ENCODE results near the gene MRPL54. TPM values are rescaled to one million over a fixed set of nuclear protein-coding genes. Genes with fewer than 3 reads are reported as not detected.

MRPL54 gene
- total and polyA plus RNA-seq, 9 donors = 14.5 to 113 (median 64.4) TPM

DNA sequence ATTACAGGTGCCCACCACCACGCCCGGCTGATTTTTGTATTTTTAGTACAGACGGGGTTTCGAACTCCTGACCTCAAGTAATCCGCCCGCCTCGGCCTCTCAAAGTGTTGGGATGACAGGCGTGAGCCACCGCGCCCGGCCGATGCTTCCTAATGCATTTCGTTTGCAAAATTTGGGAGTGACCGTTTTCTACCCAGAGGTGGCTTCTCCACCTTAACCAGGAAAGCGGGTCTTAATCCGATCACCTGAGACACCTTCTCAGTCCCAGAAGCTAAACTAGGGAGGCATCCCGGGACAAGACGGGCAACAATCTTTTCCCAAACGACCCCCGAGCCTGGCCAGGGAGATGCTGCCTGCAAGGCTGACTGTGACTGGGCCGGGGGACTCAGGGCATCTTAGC, 38.5 kb downstream of the MRPL54 start:
- H3K27me3 ChIP-seq = no peaks in the 10 kb centered on the region
- peaks cover 0 to 3% of the 10 kb centered on the region in 2 donors for H3K9me3 ChIP-seq
- 27 to 36% (median 33%) methylated on average over 20 to 21 of the region's 21 CpGs for WGBS, 3 donors
- intact Hi-C loops (cut with DNase I) = no loop called here
- H3K27ac ChIP-seq = no peak overlapping the region
- no peak for DNase-seq
- TF ChIP-seq EP300 (IDR thresholded peaks at IDR 0.05) (no peak), POLR2A (IDR thresholded peaks at IDR 0.05) (no peak)
- TF ChIP-seq, protein P1, sequence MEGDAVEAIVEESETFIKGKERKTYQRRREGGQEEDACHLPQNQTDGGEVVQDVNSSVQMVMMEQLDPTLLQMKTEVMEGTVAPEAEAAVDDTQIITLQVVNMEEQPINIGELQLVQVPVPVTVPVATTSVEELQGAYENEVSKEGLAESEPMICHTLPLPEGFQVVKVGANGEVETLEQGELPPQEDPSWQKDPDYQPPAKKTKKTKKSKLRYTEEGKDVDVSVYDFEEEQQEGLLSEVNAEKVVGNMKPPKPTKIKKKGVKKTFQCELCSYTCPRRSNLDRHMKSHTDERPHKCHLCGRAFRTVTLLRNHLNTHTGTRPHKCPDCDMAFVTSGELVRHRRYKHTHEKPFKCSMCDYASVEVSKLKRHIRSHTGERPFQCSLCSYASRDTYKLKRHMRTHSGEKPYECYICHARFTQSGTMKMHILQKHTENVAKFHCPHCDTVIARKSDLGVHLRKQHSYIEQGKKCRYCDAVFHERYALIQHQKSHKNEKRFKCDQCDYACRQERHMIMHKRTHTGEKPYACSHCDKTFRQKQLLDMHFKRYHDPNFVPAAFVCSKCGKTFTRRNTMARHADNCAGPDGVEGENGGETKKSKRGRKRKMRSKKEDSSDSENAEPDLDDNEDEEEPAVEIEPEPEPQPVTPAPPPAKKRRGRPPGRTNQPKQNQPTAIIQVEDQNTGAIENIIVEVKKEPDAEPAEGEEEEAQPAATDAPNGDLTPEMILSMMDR (IDR thresholded peaks at IDR 0.05) = no peak
- no peaks in the 10 kb centered on the region for H3K36me3 ChIP-seq
- H3K4me3 ChIP-seq = no peak overlapping the region
- H3K4me1 ChIP-seq (ENCODE audit: insufficient read depth) = peaks cover 1% of the 10 kb centered on the region

DNA sequence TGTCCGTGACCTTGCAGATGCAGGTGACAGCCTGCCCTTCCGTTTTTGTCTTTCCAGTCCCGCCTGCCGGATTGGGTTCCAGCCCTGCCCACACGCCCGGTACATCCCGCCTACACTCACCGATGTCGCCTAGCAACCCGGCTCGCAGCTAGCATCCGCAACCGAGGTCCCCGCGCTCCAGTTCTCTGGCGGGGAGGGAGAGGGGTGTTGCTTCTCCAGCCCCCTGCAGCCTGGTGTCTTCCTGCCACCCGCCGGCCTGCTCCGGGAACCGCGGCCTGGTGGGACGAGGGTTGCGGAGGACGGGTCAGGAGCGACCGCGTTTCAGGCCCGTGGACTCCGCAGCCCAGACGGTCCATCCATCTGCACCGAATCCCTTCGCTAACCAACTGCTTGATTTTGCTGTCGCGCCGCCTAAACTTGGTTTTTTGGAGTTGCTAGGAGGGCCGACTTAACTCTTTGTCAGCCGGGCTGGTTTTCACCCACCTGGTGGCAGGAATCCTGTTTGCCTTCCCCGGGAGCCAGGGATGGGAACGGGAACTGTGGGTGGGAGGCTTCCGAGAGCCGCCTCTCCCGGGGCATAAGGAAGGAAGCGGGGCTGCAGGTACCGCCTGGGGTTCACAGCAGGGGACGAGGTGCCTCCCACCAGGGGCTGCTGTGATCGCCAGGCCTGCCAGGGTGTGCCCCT, 39.1 kb downstream of the MRPL54 start:
- H3K4me3 ChIP-seq = no peak overlapping the region
- TF ChIP-seq POLR2A (IDR thresholded peaks at IDR 0.05) = no peak
- TF ChIP-seq, protein P1 (IDR thresholded peaks at IDR 0.05) = no peak
- no peak for TF ChIP-seq EP300 (IDR thresholded peaks at IDR 0.05)
- H3K27ac ChIP-seq = no peak overlapping the region

DNA sequence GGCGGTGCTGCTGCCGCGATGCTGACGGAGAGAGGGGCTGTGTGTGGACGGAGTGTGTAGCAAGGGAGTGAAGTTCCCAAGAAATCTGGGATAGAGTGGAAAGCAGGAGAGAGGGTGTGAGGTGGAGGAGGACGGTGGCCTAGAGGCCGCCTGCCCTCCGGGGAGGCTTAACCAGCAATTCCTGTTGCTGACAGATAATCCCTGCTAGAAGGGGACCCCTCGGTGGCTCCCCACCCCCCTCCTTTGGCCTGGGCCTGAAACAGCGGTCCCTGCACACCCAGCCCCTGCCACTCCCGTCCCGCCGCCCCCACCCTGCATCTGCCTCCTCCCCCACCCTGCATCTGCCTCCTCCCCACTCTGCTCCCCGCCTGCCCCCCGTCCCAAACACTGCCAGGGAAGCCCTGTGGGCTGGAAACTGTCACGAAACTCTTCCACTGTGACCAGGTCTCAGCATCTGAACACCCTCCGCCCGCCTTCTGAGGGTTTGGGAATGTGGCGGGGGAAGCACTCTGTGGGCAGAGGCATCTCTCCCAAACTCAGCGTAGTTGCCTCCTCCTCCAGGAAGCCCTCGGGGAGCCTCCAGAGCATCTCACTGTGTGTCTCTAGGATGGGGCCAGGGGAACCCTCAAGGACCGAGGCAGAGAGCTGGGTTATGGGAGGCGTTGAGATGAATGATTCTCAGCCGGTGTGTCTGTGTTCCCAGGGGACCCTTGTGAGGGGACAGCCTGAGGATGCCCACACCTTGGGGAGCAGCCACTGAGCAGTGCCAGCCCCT, 40.8 kb downstream of the MRPL54 start:
- H3K36me3 ChIP-seq = no peaks in the 10 kb centered on the region
- DNase-seq = no peak
- TF ChIP-seq POLR2A (IDR thresholded peaks at IDR 0.05) (no peak), EP300 (IDR thresholded peaks at IDR 0.05) (no peak)
- TF ChIP-seq, protein P1 (IDR thresholded peaks at IDR 0.05) = no peak
- WGBS, 3 donors = 67 to 78% (median 69%) methylated on average over 24 of the region's 24 CpGs
- intact Hi-C loops (cut with DNase I) = no loop called here
- H3K27me3 ChIP-seq = no peaks in the 10 kb centered on the region
- H3K4me1 ChIP-seq (ENCODE audit: insufficient read depth) = peaks cover 1% of the 10 kb centered on the region
- H3K9me3 ChIP-seq = no peaks in the 10 kb centered on the region
- H3K4me3 ChIP-seq = no peak overlapping the region
- no peak overlapping the region for H3K27ac ChIP-seq

More for the DNA sequence above, 39.1 kb downstream of the MRPL54 start:
- intact Hi-C loops (cut with DNase I) = no loop called here
- DNase-seq = peak in 2 of 5 donors; percentile 28 to 43
- Histone ChIP-seq H3K4me1 (ENCODE audit: insufficient read depth) (peaks cover 1% of the 10 kb centered on the region), H3K36me3 (no peaks in the 10 kb centered on the region), H3K9me3 (peaks cover 0 to under 1% of the 10 kb centered on the region in 2 donors), H3K27me3 (no peaks in the 10 kb centered on the region)
- 2 to 6% (median 3%) methylated on average over 39 to 46 of the region's 46 CpGs for WGBS, 3 donors

DNA sequence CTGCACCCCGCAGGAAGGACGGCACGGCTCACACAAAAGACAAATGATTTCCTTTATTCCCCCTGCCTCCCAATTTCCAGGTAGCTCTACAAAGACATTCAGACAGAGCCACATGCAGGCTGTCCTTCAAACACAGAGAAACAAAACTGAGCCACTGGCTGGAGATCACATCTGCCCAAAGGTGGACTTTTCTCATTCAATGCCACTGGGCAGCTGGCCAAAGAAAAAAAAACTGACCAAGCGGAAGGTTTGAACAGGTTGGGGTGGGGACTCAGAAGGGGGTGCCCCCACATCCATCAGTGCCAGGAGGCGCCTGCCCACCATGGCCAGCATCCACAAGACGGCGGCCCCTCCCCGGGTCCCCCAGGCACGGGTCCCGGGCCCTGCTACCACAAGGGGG, 41.5 kb downstream of the MRPL54 start:
- DNase-seq = no peak
- TF ChIP-seq EP300 (IDR thresholded peaks at IDR 0.05) (no peak), POLR2A (IDR thresholded peaks at IDR 0.05) (no peak)
- TF ChIP-seq, protein P1 (IDR thresholded peaks at IDR 0.05) = no peak
- Histone ChIP-seq H3K9me3 (no peaks in the 10 kb centered on the region), H3K27me3 (no peaks in the 10 kb centered on the region), H3K4me1 (ENCODE audit: insufficient read depth) (peaks cover 1% of the 10 kb centered on the region), H3K36me3 (no peaks in the 10 kb centered on the region), H3K27ac (no peak overlapping the region), H3K4me3 (no peak overlapping the region)
- intact Hi-C loops (cut with DNase I) = no loop called here
- 45 to 52% (median 49%) methylated on average over 10 of the region's 10 CpGs for WGBS, 3 donors

Measured in ovary (tissue), 9 donors.